HEK293 (cell line): ENCODE data around the gene TRIB2.

Experiments used
- BCL11B ChIP-seq: fragments of 450-650 bp; formaldehyde crosslinking; IDR thresholded peaks from 2 replicates; pipeline ENCODE4 v1.5.1; 2016; ENCODE audit warnings: low read depth, missing biosample characterization, missing genetic modification characterization
- MZF1 ChIP-seq: fragments of 450-650 bp; formaldehyde crosslinking; IDR thresholded peaks from 2 replicates; pipeline ENCODE4 v1.5.1; 2017; ENCODE audit warnings: missing biosample characterization, missing genetic modification characterization, borderline replicate concordance
- OVOL3 ChIP-seq: fragments of 450-650 bp; formaldehyde crosslinking; IDR thresholded peaks from 2 replicates; pipeline ENCODE4 v1.5.1; 2016; ENCODE audit warnings: missing biosample characterization, missing genetic modification characterization
- ZIC2 ChIP-seq: fragments of 450-650 bp; formaldehyde crosslinking; IDR thresholded peaks from 2 replicates; pipeline ENCODE4 v1.5.1; 2016; ENCODE audit warnings: missing biosample characterization, missing genetic modification characterization
- ZNF155 ChIP-seq: fragments of 450-650 bp; formaldehyde crosslinking; IDR thresholded peaks from 2 replicates; pipeline ENCODE4 v1.5.1; 2016; ENCODE audit warnings: missing biosample characterization, missing genetic modification characterization
- ZNF302 ChIP-seq: fragments of 450-650 bp; formaldehyde crosslinking; IDR thresholded peaks from 2 replicates; pipeline ENCODE4 v1.5.1; 2016; ENCODE audit warnings: missing biosample characterization, missing genetic modification characterization, low read depth
- ZNF341 ChIP-seq: fragments of 450-650 bp; formaldehyde crosslinking; IDR thresholded peaks from 2 replicates; pipeline ENCODE4; 2016; ENCODE audit warnings: low read depth, missing biosample characterization, missing genetic modification characterization
- ZNF366 ChIP-seq: fragments of 450-650 bp; formaldehyde crosslinking; conservative IDR thresholded peaks from 2 replicates; pipeline ENCODE4 v1.5.1; 2016; ENCODE audit warnings: missing biosample characterization, missing genetic modification characterization
- ZNF48 ChIP-seq: fragments of 450-650 bp; formaldehyde crosslinking; IDR thresholded peaks from 2 replicates; pipeline ENCODE4 v1.5.1; 2016; ENCODE audit warnings: missing biosample characterization, missing genetic modification characterization
- ZNF514 ChIP-seq: fragments of 450-650 bp; formaldehyde crosslinking; IDR thresholded peaks from 2 replicates; pipeline ENCODE4 v1.5.1; 2016; ENCODE audit warnings: missing biosample characterization, missing genetic modification characterization
- ZNF544 ChIP-seq: fragments of 450-650 bp; formaldehyde crosslinking; IDR thresholded peaks from 2 replicates; pipeline ENCODE4 v1.5.0; 2017; ENCODE audit warnings: missing biosample characterization, missing genetic modification characterization
- ZNF561 ChIP-seq: fragments of 450-650 bp; IDR thresholded peaks from 2 replicates; pipeline ENCODE4 v1.5.1; 2018; ENCODE audit warnings: missing biosample characterization, missing genetic modification characterization, borderline replicate concordance
- ZNF623 ChIP-seq: fragments of 450-650 bp; formaldehyde crosslinking; IDR thresholded peaks from 2 replicates; pipeline ENCODE4 v1.5.1; 2016; ENCODE audit warnings: missing biosample characterization, missing genetic modification characterization
- ZNF629 ChIP-seq: fragments of 450-650 bp; formaldehyde crosslinking; IDR thresholded peaks from 2 replicates; pipeline ENCODE4 v1.5.1; 2017; ENCODE audit warnings: missing biosample characterization, missing genetic modification characterization
- ZNF654 ChIP-seq: fragments of 450-650 bp; formaldehyde crosslinking; IDR thresholded peaks from 2 replicates; pipeline ENCODE4 v1.5.1; 2016; ENCODE audit warnings: low read depth, missing biosample characterization, missing genetic modification characterization
- ZNF664 ChIP-seq: fragments of 450-650 bp; formaldehyde crosslinking; IDR thresholded peaks from 2 replicates; pipeline ENCODE4 v1.5.1; 2016; ENCODE audit warnings: missing biosample characterization, missing genetic modification characterization
- ZNF701 ChIP-seq: fragments of 450-650 bp; formaldehyde crosslinking; IDR thresholded peaks from 2 replicates; pipeline ENCODE4 v1.5.1; 2016; ENCODE audit warnings: missing biosample characterization, missing genetic modification characterization
- ZNF747 ChIP-seq: fragments of 450-650 bp; formaldehyde crosslinking; IDR thresholded peaks from 2 replicates; pipeline ENCODE4 v1.5.1; 2016; ENCODE audit warnings: missing biosample characterization, missing genetic modification characterization
- ZNF776 ChIP-seq: fragments of 450-650 bp; formaldehyde crosslinking; IDR thresholded peaks from 2 replicates; pipeline ENCODE4 v1.5.0; 2017; ENCODE audit warnings: missing biosample characterization, missing genetic modification characterization, borderline replicate concordance
- ZNF777 ChIP-seq: fragments of 450-650 bp; formaldehyde crosslinking; IDR thresholded peaks from 2 replicates; pipeline ENCODE4 v1.5.1; 2017; ENCODE audit warnings: missing biosample characterization, missing genetic modification characterization, borderline replicate concordance
- ZSCAN16 ChIP-seq: fragments of 450-650 bp; formaldehyde crosslinking; IDR thresholded peaks from 2 replicates; pipeline ENCODE4 v1.5.1; 2016; ENCODE audit warnings: missing biosample characterization, missing genetic modification characterization
- TF ChIP-seq, protein P1 (sequence below): fragments of 450-650 bp; formaldehyde crosslinking; IDR thresholded peaks from 2 replicates; pipeline ENCODE4 v1.5.1; 2017; ENCODE audit warnings: missing biosample characterization, missing genetic modification characterization
- TF ChIP-seq, protein P2 (sequence below): fragments of 450-650 bp; formaldehyde crosslinking; IDR thresholded peaks from 2 replicates; pipeline ENCODE4 v1.5.1; 2016; ENCODE audit warnings: missing biosample characterization, missing genetic modification characterization
- TF ChIP-seq, protein P3 (sequence below): fragments of 450-650 bp; formaldehyde crosslinking; IDR thresholded peaks from 2 replicates; pipeline ENCODE4 v1.5.1; 2016; ENCODE audit warnings: missing biosample characterization, missing genetic modification characterization
- TF ChIP-seq, protein P4 (sequence below): fragments of 450-650 bp; formaldehyde crosslinking; IDR thresholded peaks from 2 replicates; pipeline ENCODE4 v1.5.1; 2016; ENCODE audit warnings: missing biosample characterization, missing genetic modification characterization
- TF ChIP-seq, protein P5 (sequence below): fragments of 450-650 bp; formaldehyde crosslinking; IDR thresholded peaks from 2 replicates; pipeline ENCODE4 v1.5.1; 2016; ENCODE audit warnings: missing biosample characterization, missing genetic modification characterization
- TF ChIP-seq, protein P6 (sequence below): fragments of 450-650 bp; formaldehyde crosslinking; IDR thresholded peaks from 2 replicates; pipeline ENCODE4 v1.5.1; 2017; ENCODE audit warnings: missing biosample characterization, missing genetic modification characterization

Gene TRIB2

DNA sequence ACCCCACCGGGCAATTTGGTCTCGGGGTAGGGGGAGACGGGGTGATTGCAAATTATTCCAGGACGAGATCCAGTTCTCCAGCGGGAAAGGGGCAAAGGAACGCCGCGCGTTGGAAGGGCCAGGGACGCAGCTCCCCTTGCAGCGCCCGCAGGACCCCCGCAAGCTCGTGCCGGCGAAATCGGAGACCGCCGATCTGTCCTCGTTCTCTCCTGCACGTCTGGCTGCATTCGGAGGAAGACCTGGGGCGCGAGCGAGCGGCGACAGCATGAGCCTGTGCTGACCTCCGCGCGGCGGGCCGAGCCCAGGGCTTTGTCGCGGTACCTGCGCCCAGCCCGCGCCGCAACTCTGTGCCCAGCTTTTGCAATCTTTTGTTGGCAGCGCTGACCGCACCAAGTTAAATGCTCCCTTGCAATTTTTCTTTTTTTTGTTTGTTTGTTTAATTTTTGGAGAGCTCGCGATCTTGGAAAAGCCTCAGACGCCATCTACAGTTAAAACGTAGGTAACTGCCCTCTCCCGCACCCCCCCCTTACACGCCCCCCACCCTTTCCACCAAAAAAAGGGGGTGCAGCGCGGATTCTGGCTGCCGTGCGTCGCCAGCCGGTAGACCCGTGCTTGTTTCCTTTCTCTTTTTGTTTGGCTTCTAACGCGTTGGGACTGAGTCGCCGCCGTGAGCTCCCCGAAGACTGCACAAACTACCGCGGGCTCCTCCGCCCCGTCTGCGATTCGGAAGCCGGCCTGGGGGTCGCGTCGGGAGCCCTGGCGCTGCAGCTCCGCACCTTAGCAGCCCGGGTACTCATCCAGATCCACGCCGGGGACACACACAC, 667 bp downstream of the TRIB2 start (continued):
- TF ChIP-seq ZNF629 (no peak), ZNF747 (tag by site-specific recombination) (no peak), ZNF664 (no peak), ZNF48 (tag by site-specific recombination) (no peak), ZNF776 (tag by site-specific recombination) (no peak), ZNF155 (no peak), ZNF341 (tag by site-specific recombination) (peak; percentile 41), ZSCAN16 (tag by site-specific recombination) (no peak), BCL11B (tag by site-specific recombination) (no peak), ZNF514 (tag by site-specific recombination) (no peak), ZNF654 (tag by site-specific recombination) (peak; percentile 42), ZNF544 (no peak), ZNF366 (tag by site-specific recombination) (0 out of 2 replicates have a peak, but pooled peaks have one; percentile 14), ZNF701 (no peak), ZNF561 (tag by site-specific recombination) (0 out of 2 replicates have a peak, but pooled peaks have one; percentile 16), ZNF623 (no peak), ZNF302 (tag by site-specific recombination) (no peak), OVOL3 (no peak), MZF1 (tag by site-specific recombination) (no peak), ZIC2 (tag by site-specific recombination) (no peak), ZNF777 (no peak)
- TF ChIP-seq, protein P1, sequence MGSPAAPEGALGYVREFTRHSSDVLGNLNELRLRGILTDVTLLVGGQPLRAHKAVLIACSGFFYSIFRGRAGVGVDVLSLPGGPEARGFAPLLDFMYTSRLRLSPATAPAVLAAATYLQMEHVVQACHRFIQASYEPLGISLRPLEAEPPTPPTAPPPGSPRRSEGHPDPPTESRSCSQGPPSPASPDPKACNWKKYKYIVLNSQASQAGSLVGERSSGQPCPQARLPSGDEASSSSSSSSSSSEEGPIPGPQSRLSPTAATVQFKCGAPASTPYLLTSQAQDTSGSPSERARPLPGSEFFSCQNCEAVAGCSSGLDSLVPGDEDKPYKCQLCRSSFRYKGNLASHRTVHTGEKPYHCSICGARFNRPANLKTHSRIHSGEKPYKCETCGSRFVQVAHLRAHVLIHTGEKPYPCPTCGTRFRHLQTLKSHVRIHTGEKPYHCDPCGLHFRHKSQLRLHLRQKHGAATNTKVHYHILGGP (tag by site-specific recombination): no peak
- TF ChIP-seq, protein P2, sequence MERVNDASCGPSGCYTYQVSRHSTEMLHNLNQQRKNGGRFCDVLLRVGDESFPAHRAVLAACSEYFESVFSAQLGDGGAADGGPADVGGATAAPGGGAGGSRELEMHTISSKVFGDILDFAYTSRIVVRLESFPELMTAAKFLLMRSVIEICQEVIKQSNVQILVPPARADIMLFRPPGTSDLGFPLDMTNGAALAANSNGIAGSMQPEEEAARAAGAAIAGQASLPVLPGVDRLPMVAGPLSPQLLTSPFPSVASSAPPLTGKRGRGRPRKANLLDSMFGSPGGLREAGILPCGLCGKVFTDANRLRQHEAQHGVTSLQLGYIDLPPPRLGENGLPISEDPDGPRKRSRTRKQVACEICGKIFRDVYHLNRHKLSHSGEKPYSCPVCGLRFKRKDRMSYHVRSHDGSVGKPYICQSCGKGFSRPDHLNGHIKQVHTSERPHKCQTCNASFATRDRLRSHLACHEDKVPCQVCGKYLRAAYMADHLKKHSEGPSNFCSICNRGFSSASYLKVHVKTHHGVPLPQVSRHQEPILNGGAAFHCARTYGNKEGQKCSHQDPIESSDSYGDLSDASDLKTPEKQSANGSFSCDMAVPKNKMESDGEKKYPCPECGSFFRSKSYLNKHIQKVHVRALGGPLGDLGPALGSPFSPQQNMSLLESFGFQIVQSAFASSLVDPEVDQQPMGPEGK (tag by site-specific recombination): 0 out of 2 replicates have a peak, but pooled peaks have one; percentile 44
- TF ChIP-seq, protein P3, sequence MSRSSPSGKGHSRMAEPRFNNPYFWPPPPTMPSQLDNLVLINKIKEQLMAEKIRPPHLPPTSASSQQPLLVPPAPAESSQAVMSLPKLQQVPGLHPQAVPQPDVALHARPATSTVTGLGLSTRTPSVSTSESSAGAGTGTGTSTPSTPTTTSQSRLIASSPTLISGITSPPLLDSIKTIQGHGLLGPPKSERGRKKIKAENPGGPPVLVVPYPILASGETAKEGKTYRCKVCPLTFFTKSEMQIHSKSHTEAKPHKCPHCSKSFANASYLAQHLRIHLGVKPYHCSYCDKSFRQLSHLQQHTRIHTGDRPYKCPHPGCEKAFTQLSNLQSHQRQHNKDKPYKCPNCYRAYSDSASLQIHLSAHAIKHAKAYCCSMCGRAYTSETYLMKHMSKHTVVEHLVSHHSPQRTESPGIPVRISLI (tag by site-specific recombination): no peak
- TF ChIP-seq, protein P4, sequence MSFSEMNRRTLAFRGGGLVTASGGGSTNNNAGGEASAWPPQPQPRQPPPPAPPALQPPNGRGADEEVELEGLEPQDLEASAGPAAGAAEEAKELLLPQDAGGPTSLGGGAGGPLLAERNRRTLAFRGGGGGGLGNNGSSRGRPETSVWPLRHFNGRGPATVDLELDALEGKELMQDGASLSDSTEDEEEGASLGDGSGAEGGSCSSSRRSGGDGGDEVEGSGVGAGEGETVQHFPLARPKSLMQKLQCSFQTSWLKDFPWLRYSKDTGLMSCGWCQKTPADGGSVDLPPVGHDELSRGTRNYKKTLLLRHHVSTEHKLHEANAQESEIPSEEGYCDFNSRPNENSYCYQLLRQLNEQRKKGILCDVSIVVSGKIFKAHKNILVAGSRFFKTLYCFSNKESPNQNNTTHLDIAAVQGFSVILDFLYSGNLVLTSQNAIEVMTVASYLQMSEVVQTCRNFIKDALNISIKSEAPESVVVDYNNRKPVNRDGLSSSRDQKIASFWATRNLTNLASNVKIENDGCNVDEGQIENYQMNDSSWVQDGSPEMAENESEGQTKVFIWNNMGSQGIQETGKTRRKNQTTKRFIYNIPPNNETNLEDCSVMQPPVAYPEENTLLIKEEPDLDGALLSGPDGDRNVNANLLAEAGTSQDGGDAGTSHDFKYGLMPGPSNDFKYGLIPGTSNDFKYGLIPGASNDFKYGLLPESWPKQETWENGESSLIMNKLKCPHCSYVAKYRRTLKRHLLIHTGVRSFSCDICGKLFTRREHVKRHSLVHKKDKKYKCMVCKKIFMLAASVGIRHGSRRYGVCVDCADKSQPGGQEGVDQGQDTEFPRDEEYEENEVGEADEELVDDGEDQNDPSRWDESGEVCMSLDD (tag by site-specific recombination): peak; percentile 82; the same call in 1 of the 2 replicates
- TF ChIP-seq, protein P5, sequence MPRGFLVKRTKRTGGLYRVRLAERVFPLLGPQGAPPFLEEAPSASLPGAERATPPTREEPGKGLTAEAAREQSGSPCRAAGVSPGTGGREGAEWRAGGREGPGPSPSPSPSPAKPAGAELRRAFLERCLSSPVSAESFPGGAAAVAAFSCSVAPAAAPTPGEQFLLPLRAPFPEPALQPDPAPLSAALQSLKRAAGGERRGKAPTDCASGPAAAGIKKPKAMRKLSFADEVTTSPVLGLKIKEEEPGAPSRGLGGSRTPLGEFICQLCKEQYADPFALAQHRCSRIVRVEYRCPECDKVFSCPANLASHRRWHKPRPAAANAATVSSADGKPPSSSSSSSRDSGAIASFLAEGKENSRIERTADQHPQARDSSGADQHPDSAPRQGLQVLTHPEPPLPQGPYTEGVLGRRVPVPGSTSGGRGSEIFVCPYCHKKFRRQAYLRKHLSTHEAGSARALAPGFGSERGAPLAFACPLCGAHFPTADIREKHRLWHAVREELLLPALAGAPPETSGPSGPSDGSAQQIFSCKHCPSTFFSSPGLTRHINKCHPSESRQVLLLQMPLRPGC: no peak
- TF ChIP-seq, protein P6, sequence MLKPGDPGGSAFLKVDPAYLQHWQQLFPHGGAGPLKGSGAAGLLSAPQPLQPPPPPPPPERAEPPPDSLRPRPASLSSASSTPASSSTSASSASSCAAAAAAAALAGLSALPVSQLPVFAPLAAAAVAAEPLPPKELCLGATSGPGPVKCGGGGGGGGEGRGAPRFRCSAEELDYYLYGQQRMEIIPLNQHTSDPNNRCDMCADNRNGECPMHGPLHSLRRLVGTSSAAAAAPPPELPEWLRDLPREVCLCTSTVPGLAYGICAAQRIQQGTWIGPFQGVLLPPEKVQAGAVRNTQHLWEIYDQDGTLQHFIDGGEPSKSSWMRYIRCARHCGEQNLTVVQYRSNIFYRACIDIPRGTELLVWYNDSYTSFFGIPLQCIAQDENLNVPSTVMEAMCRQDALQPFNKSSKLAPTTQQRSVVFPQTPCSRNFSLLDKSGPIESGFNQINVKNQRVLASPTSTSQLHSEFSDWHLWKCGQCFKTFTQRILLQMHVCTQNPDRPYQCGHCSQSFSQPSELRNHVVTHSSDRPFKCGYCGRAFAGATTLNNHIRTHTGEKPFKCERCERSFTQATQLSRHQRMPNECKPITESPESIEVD: no peak
